Measurements from ENCODE around the gene GPT2. TPM values are rescaled to one million over a fixed set of nuclear protein-coding genes. Genes with fewer than 3 reads are reported as not detected.

The GPT2 gene
- total and polyA plus RNA-seq, 2 donors (not counting 3 experiments of a cell fraction or from before 2014, with no cell fraction given) = 10.8 to 17.9 TPM

GRCh38 chr16:46907061-46907774, 23.1 kb downstream of the GPT2 start:
- no TSS peak for BruUV-seq (replicated peaks)
- TF ChIP-seq CTCF (IDR thresholded peaks at IDR 0.05; ENCODE audit: extremely low read depth in 1 of 2, insufficient read depth in 1 of 2, low read depth in 1 of 2, low read length in 2 of 2) = no peak
- no peak for TF ChIP-seq JUN (IDR thresholded peaks at IDR 0.05; ENCODE audit: borderline replicate concordance, insufficient read depth, insufficient read length, low read depth)
- no peak for TF ChIP-seq POLR2AphosphoS5 (IDR thresholded peaks at IDR 0.05; ENCODE audit: insufficient read depth, low read depth, low read length)
- TF ChIP-seq GATA2 (IDR thresholded peaks at IDR 0.05; ENCODE audit: insufficient read depth, insufficient read length, low read depth, low read length) = no peak
- TF ChIP-seq POLR2A (IDR thresholded peaks at IDR 0.05; ENCODE audit: low read depth, low read length) = no peak
- no peak for TF ChIP-seq MYC (IDR thresholded peaks at IDR 0.05; ENCODE audit: low read depth, low read length)
- no peak for TF ChIP-seq MAX (IDR thresholded peaks at IDR 0.05; ENCODE audit: insufficient read depth, insufficient read length)
- TF ChIP-seq FOS (IDR thresholded peaks at IDR 0.05; ENCODE audit: borderline replicate concordance, insufficient read depth, low read length) = no peak
- no peak overlapping the region for H2AFZ ChIP-seq (ENCODE audit: low read depth, low read length)
- H3K9me3 ChIP-seq (replicated peaks; ENCODE audit: control insufficient read depth, insufficient read depth, low read length) = no peaks in the 10 kb centered on the region
- ChIA-PET CTCF (interaction anchor here (0.6 to 12.9 kb wide), 7 partner anchors 18 to 234 kb away, joined by 3 to 401 read pairs (median 3); no protein-coding TSS in a partner anchor), POLR2A (no interaction called here)
- peaks cover 0 to 7% of the 10 kb centered on the region in 2 experiments for H3K36me3 ChIP-seq (ENCODE audit: control insufficient read depth in 2 of 2, extremely low read depth in 1 of 2, insufficient read depth in 2 of 2, low read length in 2 of 2)
- no peaks in the 10 kb centered on the region for H3K79me2 ChIP-seq (ENCODE audit: control insufficient read depth, insufficient read depth, low read length)
- no peaks in the 10 kb centered on the region for H4K20me1 ChIP-seq (replicated peaks; ENCODE audit: control insufficient read depth, extremely low read depth, insufficient read depth, low read length)
- H3K4me3 ChIP-seq (replicated peaks in 1 of 3; ENCODE audit: insufficient read depth in 1 of 3, low read depth in 1 of 3, low read length in 3 of 3) = no peak overlapping the region
- H3K9me1 ChIP-seq (replicated peaks; ENCODE audit: control insufficient read depth, extremely low read depth, insufficient read depth, low read length) = no peaks in the 10 kb centered on the region
- DNase-seq (ENCODE audit: low read depth, low spot score) = no peak
- no peaks in the 10 kb centered on the region for H3K27me3 ChIP-seq (ENCODE audit: control insufficient read depth in 2 of 2, insufficient read depth in 2 of 2, low read length in 2 of 2)
- no peak overlapping the region for H3K4me2 ChIP-seq (ENCODE audit: insufficient read depth, low read length)
- no peak overlapping the region for H3K9ac ChIP-seq (replicated peaks; ENCODE audit: extremely low read depth, insufficient read depth, low read length)
- H3K27ac ChIP-seq (ENCODE audit: insufficient read depth, low read depth, low read length) = no peak overlapping the region
- H3K4me1 ChIP-seq (ENCODE audit: control insufficient read depth, extremely low read depth, insufficient read depth, low read length) = no peaks in the 10 kb centered on the region
- intact Hi-C loops (cut with micrococcal nuclease) = no loop called here
- dilution Hi-C loops (cut with MboI; ENCODE audit: extremely low pct_ligation_motif_present, low sequenced_read_pairs) = no loop called here
- FAIRE-seq = no peak

Measured in endothelial cell of umbilical vein (primary cell).